Measurements from ENCODE around the gene LINC00237.

LINC00237 gene

GRCh38 chr20:21105429-21106170 is 558 bp downstream of the LINC00237 start:
- Histone ChIP-seq H3K4me1 (ENCODE audit: control insufficient read depth in 1 of 2, insufficient read depth in 1 of 2, low read depth in 1 of 2, low read length in 1 of 2) (peaks cover 24 to 37% of the 10 kb centered on the region in 2 experiments), H3K4me3 (ENCODE audit: low read depth in 1 of 2, low read length in 1 of 2) (no peak overlapping the region)
- no peak for TF ChIP-seq CTCF (IDR thresholded peaks at IDR 0.05)

GRCh38 chr20:21104921-21105320 is 1.2 kb downstream of the LINC00237 start:
- Histone ChIP-seq H3K4me1 (ENCODE audit: control insufficient read depth in 1 of 2, insufficient read depth in 1 of 2, low read depth in 1 of 2, low read length in 1 of 2) (peaks cover 29 to 39% of the 10 kb centered on the region in 2 experiments), H3K27ac (no peak overlapping the region), H3K27me3 (peaks cover 100% of the 10 kb centered on the region), H3K4me3 (ENCODE audit: low read depth in 1 of 2, low read length in 1 of 2) (no peak overlapping the region), H3K9me3 (no peaks in the 10 kb centered on the region), H3K36me3 (no peaks in the 10 kb centered on the region)
- TF ChIP-seq CTCF (IDR thresholded peaks at IDR 0.05): no peak

More at GRCh38 chr20:21105429-21106170, 558 bp downstream of the LINC00237 start:
- H3K9me3 ChIP-seq: no peaks in the 10 kb centered on the region
- H3K36me3 ChIP-seq: no peaks in the 10 kb centered on the region
- no peak overlapping the region for H3K27ac ChIP-seq
- peaks cover 100% of the 10 kb centered on the region for H3K27me3 ChIP-seq

- peaks cover 100% of the 10 kb centered on the region for H3K27me3 ChIP-seq
- TF ChIP-seq CTCF (IDR thresholded peaks at IDR 0.05): no peak
- no peaks in the 10 kb centered on the region for H3K36me3 ChIP-seq
- no peaks in the 10 kb centered on the region for H3K9me3 ChIP-seq
- H3K4me1 ChIP-seq (ENCODE audit: control insufficient read depth in 1 of 2, insufficient read depth in 1 of 2, low read depth in 1 of 2, low read length in 1 of 2): peaks cover 34 to 42% of the 10 kb centered on the region in 2 experiments
- no peak overlapping the region for H3K27ac ChIP-seq
- H3K4me3 ChIP-seq (ENCODE audit: low read depth in 1 of 2, low read length in 1 of 2): no peak overlapping the region
Observed at GRCh38 chr20:21104466-21104761, 1.7 kb downstream of the LINC00237 start.

GRCh38 chr20:21103582-21104465 is 2.3 kb downstream of the LINC00237 start:
- Histone ChIP-seq H3K9me3 (no peaks in the 10 kb centered on the region), H3K27me3 (peaks cover 100% of the 10 kb centered on the region), H3K4me1 (ENCODE audit: control insufficient read depth in 1 of 2, insufficient read depth in 1 of 2, low read depth in 1 of 2, low read length in 1 of 2) (peaks cover 34 to 45% of the 10 kb centered on the region in 2 experiments), H3K4me3 (ENCODE audit: low read depth in 1 of 2, low read length in 1 of 2) (no peak overlapping the region), H3K36me3 (no peaks in the 10 kb centered on the region), H3K27ac (no peak overlapping the region)
- no peak for TF ChIP-seq CTCF (IDR thresholded peaks at IDR 0.05)

- H3K9me3 ChIP-seq: no peaks in the 10 kb centered on the region
- peak overlapping the region; percentile 64 to 74 for H3K4me3 ChIP-seq (ENCODE audit: low read depth in 1 of 2, low read length in 1 of 2)
- no peak overlapping the region for H3K27ac ChIP-seq
- H3K4me1 ChIP-seq (ENCODE audit: control insufficient read depth in 1 of 2, insufficient read depth in 1 of 2, low read depth in 1 of 2, low read length in 1 of 2): peaks cover 34 to 45% of the 10 kb centered on the region in 2 experiments
- no peaks in the 10 kb centered on the region for H3K36me3 ChIP-seq
- H3K27me3 ChIP-seq: peaks cover 100% of the 10 kb centered on the region
- no peak for TF ChIP-seq CTCF (IDR thresholded peaks at IDR 0.05)
Observed at GRCh38 chr20:21102603-21103311, 3.4 kb downstream of the LINC00237 start.

All from neutrophil (primary cell).